ENCODE results near the gene VWA1.

- TF ChIP-seq ZSCAN18 (CRISPR knock-in tag; IDR thresholded peaks at IDR 0.05) (no peak), NR1H2 (CRISPR knock-in tag; IDR thresholded peaks at IDR 0.05) (no peak)
Measured at GRCh38 chr1:1430114-1430982, 5.1 kb upstream of the VWA1 start.
